Gastrocnemius medialis (tissue), 4 donors: ENCODE data around the gene ZMPSTE24. TPM values are rescaled to one million over a fixed set of nuclear protein-coding genes. Genes with fewer than 3 reads are reported as not detected.

ENCODE experiments used
- ATAC-seq, 2 donors: fragments of 150-250 bp; one replicate each; pipeline ENCODE4 v1.9.1; 2016
- DNase-seq, 2 donors: peaks; one replicate each; pipeline ENCODE4 v3.0.0-alpha.2; 2019
- H3K27ac ChIP-seq, 4 donors: fragments of 200-600 bp; sonication (generic); 1 replicate in 1 of 4; 2 replicates in 3 of 4; pipeline ENCODE4 v1.5.1; 2016 to 2018; ENCODE audit warnings: mild to moderate bottlenecking in 2 of 4, moderate library complexity in 1 of 4
- H3K27me3 ChIP-seq, 3 donors: fragments of 200-600 bp; sonication (generic) in 2 of 3; 1 replicate in 1 of 3; 2 replicates in 2 of 3; pipeline versions ENCODE4 v1.5.1 to v1.6.0; 2016 to 2019; ENCODE audit warnings: mild to moderate bottlenecking in 1 of 3, moderate library complexity in 1 of 3
- H3K36me3 ChIP-seq, 2 donors: fragments of 200-600 bp; sonication (generic) in 1 of 2; one replicate each; pipeline ENCODE4 v1.5.1; 2017 to 2018
- H3K4me1 ChIP-seq, 2 donors: fragments of 200-600 bp; sonication (generic) in 1 of 2; one replicate each; pipeline ENCODE4 v1.5.1; 2016 to 2017; ENCODE audit warnings: mild to moderate bottlenecking in 2 of 2
- H3K4me3 ChIP-seq, 4 donors: fragments of 200-600 bp; sonication (generic) in 3 of 4; 1 replicate in 1 of 4; 2 replicates in 3 of 4; pipeline ENCODE4 v1.5.1; 2016 to 2019; ENCODE audit warnings: mild to moderate bottlenecking in 2 of 4
- H3K9me3 ChIP-seq, 3 donors: fragments of 200-600 bp; sonication (generic) in 2 of 3; 1 replicate in 1 of 3; 2 replicates in 2 of 3; pipeline ENCODE4 v1.5.1; 2016 to 2019
- POLR2A ChIP-seq, 2 donors: fragments of 450-650 bp; IDR thresholded peaks; one replicate each; pipeline ENCODE4 v1.6.1; 2017; ENCODE audit warnings: antibody characterized with exemption in 2 of 2, mild to moderate bottlenecking in 2 of 2, moderate library complexity in 2 of 2
- in situ Hi-C, 4 donors: fragments of 200-750 bp; cut with MboI; loops; one replicate each; pipeline versions ENCODE4 v1.15.0 to v1.8.0; 2017; ENCODE audit warnings: low sequenced_read_pairs in 4 of 4
- intact Hi-C: fragments of 100-400 bp; cut with DNase I; formaldehyde crosslinking; loops from one replicate; pipeline ENCODE4 v1.15.1; 2023; ENCODE audit warnings: low total_unique reads
- total RNA-seq, 4 donors: library from RNA; depleted of rRNA; stranded (reverse); fragments of >200 nt; gene quantifications; one replicate each; pipeline versions ENCODE4 v1.1.0 to v1.2.3, GENCODE V29; 2016
- TF ChIP-seq, protein P1 (sequence below), 5 experiments: fragments of 450-650 bp in 3 of 5; fragments of 200-600 bp in 2 of 5; sonication (generic) in 2 of 5; IDR thresholded peaks in 4 of 5; conservative IDR thresholded peaks in 1 of 5; 1 replicate in 4 of 5; 2 replicates in 1 of 5; pipeline ENCODE4 v1.5.1; 2016 to 2019; ENCODE audit warnings: antibody characterized with exemption in 5 of 5, mild to moderate bottlenecking in 3 of 5, moderate library complexity in 3 of 5

ZMPSTE24 gene
- total RNA-seq, 4 donors from 2014 or later = 19.9 to 31.9 (median 24.0) TPM

DNA sequence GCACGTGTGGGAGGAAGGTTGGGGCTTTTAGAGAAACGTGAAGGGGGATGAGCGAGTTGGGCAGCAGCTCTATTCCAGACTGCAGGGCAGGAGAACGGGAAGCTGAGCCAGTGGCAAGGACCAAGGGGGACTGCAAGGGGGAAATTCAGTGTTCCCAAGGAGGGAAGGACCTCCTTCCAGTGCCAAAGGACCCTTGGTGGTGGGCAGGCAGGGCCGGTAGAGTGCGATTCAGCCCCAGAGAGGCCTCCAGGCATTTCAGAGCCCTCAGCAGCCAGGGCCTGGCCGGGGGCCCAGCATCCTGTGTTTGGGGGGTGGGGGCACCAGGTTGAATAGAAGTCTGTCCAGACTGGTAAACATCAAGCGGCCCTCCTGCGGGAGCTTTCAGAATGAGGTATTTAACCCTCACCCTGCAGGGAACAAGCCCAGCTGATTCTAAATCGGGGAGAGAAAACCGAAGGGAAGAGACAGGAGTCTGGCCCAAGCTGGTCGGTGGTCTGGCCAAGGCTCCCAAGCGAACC lies 56.7 kb downstream of the ZMPSTE24 start:
- ATAC-seq (no peak), DNase-seq (no peak)
- no peak overlapping the region for H3K27ac ChIP-seq
- H3K9me3 ChIP-seq = no peaks in the 10 kb centered on the region
- H3K27me3 ChIP-seq = peaks cover 33 to 39% (median 36%) of the 10 kb centered on the region in 3 donors
- H3K4me3 ChIP-seq = peak overlapping the region in 3 of 4 donors; percentile 46 to 60 (median 47)
- H3K36me3 ChIP-seq = no peaks in the 10 kb centered on the region
- no peak for TF ChIP-seq POLR2A (IDR thresholded peaks at IDR 0.05)
- intact Hi-C loops (loop anchor here (2.0 to 5.0 kb wide), 2 partner anchors 93 to 162 kb away; no protein-coding TSS in a partner anchor), in situ Hi-C loops (no loop called here)
- peaks cover 4 to 8% of the 10 kb centered on the region in 2 donors for H3K4me1 ChIP-seq

GRCh38 chr1:40315239-40315794 lies 57.3 kb downstream of the ZMPSTE24 start:
- Histone ChIP-seq H3K27me3 (peaks cover 33 to 43% (median 39%) of the 10 kb centered on the region in 3 donors), H3K4me1 (peaks cover 4 to 8% of the 10 kb centered on the region in 2 donors), H3K36me3 (no peaks in the 10 kb centered on the region), H3K4me3 (peak overlapping the region; percentile 39 to 60 (median 46)), H3K9me3 (no peaks in the 10 kb centered on the region), H3K27ac (no peak overlapping the region)
- ATAC-seq (peak; percentile 54 to 92), DNase-seq (peak; percentile 34 to 58)
- intact Hi-C loops (loop anchor here (2.0 to 5.0 kb wide), 2 partner anchors 92 to 163 kb away; no protein-coding TSS in a partner anchor), in situ Hi-C loops (no loop called here)
- TF ChIP-seq, protein P1, sequence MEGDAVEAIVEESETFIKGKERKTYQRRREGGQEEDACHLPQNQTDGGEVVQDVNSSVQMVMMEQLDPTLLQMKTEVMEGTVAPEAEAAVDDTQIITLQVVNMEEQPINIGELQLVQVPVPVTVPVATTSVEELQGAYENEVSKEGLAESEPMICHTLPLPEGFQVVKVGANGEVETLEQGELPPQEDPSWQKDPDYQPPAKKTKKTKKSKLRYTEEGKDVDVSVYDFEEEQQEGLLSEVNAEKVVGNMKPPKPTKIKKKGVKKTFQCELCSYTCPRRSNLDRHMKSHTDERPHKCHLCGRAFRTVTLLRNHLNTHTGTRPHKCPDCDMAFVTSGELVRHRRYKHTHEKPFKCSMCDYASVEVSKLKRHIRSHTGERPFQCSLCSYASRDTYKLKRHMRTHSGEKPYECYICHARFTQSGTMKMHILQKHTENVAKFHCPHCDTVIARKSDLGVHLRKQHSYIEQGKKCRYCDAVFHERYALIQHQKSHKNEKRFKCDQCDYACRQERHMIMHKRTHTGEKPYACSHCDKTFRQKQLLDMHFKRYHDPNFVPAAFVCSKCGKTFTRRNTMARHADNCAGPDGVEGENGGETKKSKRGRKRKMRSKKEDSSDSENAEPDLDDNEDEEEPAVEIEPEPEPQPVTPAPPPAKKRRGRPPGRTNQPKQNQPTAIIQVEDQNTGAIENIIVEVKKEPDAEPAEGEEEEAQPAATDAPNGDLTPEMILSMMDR (IDR thresholded peaks at IDR 0.05 in 4 of 5, conservative IDR thresholded peaks at IDR 0.05 in 1 of 5) = peak; percentile 73 to 90 (median 80)
- no peak for TF ChIP-seq POLR2A (IDR thresholded peaks at IDR 0.05)

DNA sequence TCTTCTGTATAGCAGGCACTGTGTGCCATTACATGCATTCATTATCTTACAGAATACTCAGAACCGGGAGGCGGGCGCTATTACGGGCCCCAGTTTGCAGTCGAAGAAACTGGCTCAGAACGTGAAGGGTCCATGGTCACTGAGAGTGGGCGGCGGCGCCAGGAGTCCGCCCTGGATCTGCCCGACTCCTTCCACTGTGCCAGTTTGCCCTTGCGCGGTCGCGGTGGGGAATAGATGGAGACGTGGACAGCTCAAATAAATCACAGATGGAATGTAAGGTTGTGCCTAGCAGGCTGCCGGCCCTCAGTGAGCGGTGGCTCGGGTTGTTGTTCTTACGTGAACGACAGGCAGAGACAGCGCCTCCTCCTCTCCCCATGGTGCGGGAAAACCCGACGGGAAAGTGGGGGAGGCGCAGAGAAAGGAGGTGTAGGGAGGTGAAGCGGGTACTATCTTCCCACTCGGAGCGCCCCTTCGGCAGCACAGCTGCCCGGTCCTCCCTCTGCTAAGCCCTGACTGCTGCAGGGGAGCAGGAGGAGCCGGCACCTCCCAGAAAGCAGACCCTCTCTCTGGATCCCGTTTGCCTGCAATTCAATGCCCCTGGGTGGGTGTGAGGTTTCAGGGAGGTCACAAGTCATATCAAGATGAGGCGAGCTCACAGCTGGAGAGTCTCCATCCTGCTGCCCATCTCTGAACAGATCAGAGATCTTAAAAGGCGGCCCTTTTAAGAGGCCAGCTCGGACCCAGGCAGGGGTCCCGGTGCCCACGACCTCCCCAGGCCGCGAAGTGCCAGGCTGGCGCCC lies 58.0 kb downstream of the ZMPSTE24 start:
- Histone ChIP-seq H3K36me3 (no peaks in the 10 kb centered on the region), H3K27ac (no peak overlapping the region), H3K4me3 (peak overlapping the region; percentile 39 to 60 (median 46)), H3K27me3 (peaks cover 33 to 47% (median 41%) of the 10 kb centered on the region in 3 donors), H3K9me3 (no peaks in the 10 kb centered on the region), H3K4me1 (peaks cover 4 to 8% of the 10 kb centered on the region in 2 donors)
- peak in 1 of 2 donors; percentile 12 for ATAC-seq
- DNase-seq = no peak
- no peak for TF ChIP-seq POLR2A (IDR thresholded peaks at IDR 0.05)
- TF ChIP-seq, protein P1 (IDR thresholded peaks at IDR 0.05 in 4 of 5, conservative IDR thresholded peaks at IDR 0.05 in 1 of 5) = no peak
- intact Hi-C loops (loop anchor here (2.0 to 5.0 kb wide), 2 partner anchors 91 to 163 kb away; no protein-coding TSS in a partner anchor), in situ Hi-C loops (no loop called here)

DNA sequence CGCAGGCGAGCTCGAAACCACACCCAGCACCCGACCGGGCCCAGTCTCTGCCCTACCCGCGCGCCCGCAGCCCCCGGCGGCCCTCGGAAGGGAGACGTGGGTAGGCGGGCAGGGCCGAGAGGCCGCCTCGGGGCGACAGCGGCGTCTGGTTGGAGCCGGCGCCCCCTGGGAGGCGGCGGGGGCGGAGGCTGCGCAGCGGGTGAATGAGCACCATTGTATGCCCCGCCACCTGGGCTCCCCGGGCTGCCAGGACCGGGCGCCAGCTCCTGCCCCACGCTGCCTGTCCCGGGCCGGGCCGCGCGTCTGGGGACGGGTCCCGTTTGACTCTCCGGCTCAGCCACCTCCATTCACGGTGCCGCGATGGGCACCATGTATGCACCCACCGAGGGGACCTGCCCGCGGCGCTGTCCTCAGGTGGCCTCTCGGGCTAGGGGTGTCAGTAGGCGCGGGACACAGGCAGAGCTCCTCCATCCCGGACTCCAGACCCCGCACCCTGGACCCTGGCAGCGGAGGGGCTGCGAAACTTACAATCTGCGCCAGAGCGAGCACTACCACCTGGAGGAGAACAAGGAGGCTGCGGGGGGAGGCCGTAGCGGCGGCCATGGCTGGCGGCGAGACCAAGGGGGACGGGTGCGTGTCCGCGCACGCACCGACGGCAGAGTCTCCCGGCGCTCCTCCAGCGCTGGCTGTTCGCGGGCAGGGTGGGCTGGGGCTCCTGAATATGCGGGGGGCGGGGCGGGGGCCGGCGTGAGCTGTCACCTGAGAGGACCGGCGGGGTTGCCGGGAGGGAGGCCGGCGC lies 58.8 kb downstream of the ZMPSTE24 start, which contains the start of gene COL9A2:
TSS of gene COL9A2 (minus strand) at position 692 of the 799 bp plus-strand sequence. CDS start at position 603, 89 bp downstream.
- DNase-seq (no peak), ATAC-seq (no peak)
- Histone ChIP-seq H3K4me1 (peaks cover 4 to 8% of the 10 kb centered on the region in 2 donors), H3K9me3 (no peaks in the 10 kb centered on the region), H3K4me3 (peak within 1 kb of the TSS; percentile 39 to 60 (median 46)), H3K27ac (no peak within 1 kb of the TSS), H3K27me3 (peaks cover 33 to 47% (median 41%) of the 10 kb centered on the region in 3 donors), H3K36me3 (no peaks in the 10 kb centered on the region)
- TF ChIP-seq, protein P1 (IDR thresholded peaks at IDR 0.05 in 4 of 5, conservative IDR thresholded peaks at IDR 0.05 in 1 of 5) = no peak
- no peak for TF ChIP-seq POLR2A (IDR thresholded peaks at IDR 0.05)
- in situ Hi-C loops = no loop called here
- intact Hi-C loops = loop anchor here (5.0 kb wide), 1 partner anchor 91 kb away; no protein-coding TSS in a partner anchor
